ENCODE measurements around the gene ERBIN.

GRCh38 chr5:65994117-65994786 lies 67.9 kb downstream of the ERBIN start:
- TF ChIP-seq CTCF (IDR thresholded peaks at IDR 0.05) (no peak), POLR2A (IDR thresholded peaks at IDR 0.05) (no peak)

Data from thyroid gland (tissue), 4 donors.